IMR-90 (cell line): Measurements from ENCODE around the gene METTL1. TPM values are rescaled to one million over a fixed set of nuclear protein-coding genes. Genes with fewer than 3 reads are reported as not detected.

Source experiments
- ATAC-seq: fragments of 200-7000 bp; cut with Tn5 transposase; 2 replicates; pipeline ENCODE4 v1.9.1; 2020; ENCODE audit warnings: low read depth, mild to moderate bottlenecking, moderate library complexity
- BruUV-seq: library from RNA; stranded (reverse); fragments of 400-500 nt; replicated peaks from 2 replicates; lab custom pipeline; 2021; lab: Mats Ljungman, UMichigan
- CTCF ChIA-PET: fragments of 300-600 bp; formaldehyde crosslinking; extraction: SDS; loops from one replicate; lab custom pipeline; 2021; ENCODE audit warnings: antibody characterized with exemption; lab: Yijun Ruan, JAX
- POLR2A ChIA-PET: fragments of 300-600 bp; sonication (Branson Sonifier 250); formaldehyde crosslinking; loops from one replicate; lab custom pipeline; 2022; ENCODE audit warnings: antibody characterized with exemption; ENCODE audit not compliant: unreplicated experiment; lab: Charles Lee
- DNase-seq: peaks from one replicate; pipeline ENCODE4 v3.0.0; 2013
- H2AFZ ChIP-seq: replicated peaks from 2 replicates; pipeline ENCODE3; 2013; ENCODE audit warnings: low read length, mild to moderate bottlenecking; ENCODE audit not compliant: poor library complexity
- H2AK5ac ChIP-seq: 2 replicates; pipeline ENCODE4 v1.6.1; 2013; ENCODE audit warnings: low read depth, low read length, inconsistent platforms
- H2AK9ac ChIP-seq: replicated peaks from 2 replicates; pipeline ENCODE3; 2013; ENCODE audit warnings: mild to moderate bottlenecking, low read depth, low read length, moderate library complexity; ENCODE audit not compliant: poor library complexity
- H2BK120ac ChIP-seq: 2 replicates; pipeline ENCODE4 v1.6.1; 2013; ENCODE audit warnings: low read depth, low read length, inconsistent platforms
- H2BK15ac ChIP-seq: 3 replicates; pipeline ENCODE4 v1.6.1; 2013; ENCODE audit warnings: low read depth, low read length, inconsistent platforms
- H2BK20ac ChIP-seq: 2 replicates; pipeline ENCODE4 v1.6.1; 2013; ENCODE audit warnings: low read depth, mild to moderate bottlenecking, inconsistent platforms, low read length, moderate library complexity
- H2BK5ac ChIP-seq: 2 replicates; pipeline ENCODE4 v1.6.1; 2013; ENCODE audit warnings: mild to moderate bottlenecking, low read depth, low read length, inconsistent platforms; ENCODE audit not compliant: poor library complexity, severe bottlenecking
- H3K14ac ChIP-seq: replicated peaks from 2 replicates; pipeline ENCODE4 v1.6.1; 2013; ENCODE audit warnings: low read depth, low read length, inconsistent platforms
- H3K18ac ChIP-seq: 2 replicates; pipeline ENCODE4 v1.6.1; 2013; ENCODE audit warnings: low read depth, low read length, control low read depth
- H3K23ac ChIP-seq: 2 replicates; pipeline ENCODE4 v1.6.1; 2013; ENCODE audit warnings: low read depth, low read length, inconsistent platforms
- H3K27ac ChIP-seq: 2 replicates; pipeline ENCODE4 v1.5.1; 2013; ENCODE audit warnings: mild to moderate bottlenecking, control low read depth, low read length; ENCODE audit not compliant: insufficient read depth
- H3K27me3 ChIP-seq: 2 replicates; pipeline ENCODE4 v1.6.1; 2013; ENCODE audit warnings: low read length; ENCODE audit not compliant: control insufficient read depth, insufficient read depth
- H3K36me3 ChIP-seq: 2 replicates; pipeline ENCODE4 v1.6.1; 2013; ENCODE audit warnings: low read length, mixed read lengths; ENCODE audit not compliant: control insufficient read depth, insufficient read depth
- H3K4ac ChIP-seq: 2 replicates; pipeline ENCODE4 v1.6.1; 2013; ENCODE audit warnings: low read depth, low read length, inconsistent platforms
- H3K4me1 ChIP-seq: 2 replicates; pipeline ENCODE4 v1.6.1; 2013; ENCODE audit warnings: low read length, mixed read lengths; ENCODE audit not compliant: control insufficient read depth, insufficient read depth
- H3K4me2 ChIP-seq: 2 replicates; pipeline ENCODE4 v1.6.1; 2013; ENCODE audit warnings: low read depth, mild to moderate bottlenecking, control low read depth, low read length, moderate library complexity
- H3K4me3 ChIP-seq: 2 replicates; pipeline ENCODE4 v1.5.1; 2013; ENCODE audit warnings: low read depth, mild to moderate bottlenecking, control low read depth, low read length, moderate library complexity; ENCODE audit not compliant: insufficient read depth
- H3K56ac ChIP-seq: 2 replicates; pipeline ENCODE4 v1.6.1; 2013; ENCODE audit warnings: low read length, inconsistent platforms; ENCODE audit not compliant: insufficient read depth; ENCODE audit errors: extremely low read depth
- H3K79me1 ChIP-seq, 2 experiments: 2 replicates each; pipeline ENCODE4 v1.6.1; 2013; ENCODE audit warnings: low read length in 2 of 2, inconsistent platforms in 1 of 2, low read depth in 1 of 2
- H3K9ac ChIP-seq: 2 replicates; pipeline ENCODE4 v1.6.1; 2013; ENCODE audit warnings: low read depth, low read length, control low read depth
- H3K9me1 ChIP-seq: 2 replicates; pipeline ENCODE4 v1.6.1; 2013; ENCODE audit warnings: low read length, inconsistent platforms; ENCODE audit not compliant: insufficient read depth
- H3K9me3 ChIP-seq: 2 replicates; pipeline ENCODE4 v1.6.1; 2013; ENCODE audit warnings: low read length; ENCODE audit not compliant: control insufficient read depth, insufficient read depth
- H4K20me1 ChIP-seq: 2 replicates; pipeline ENCODE4 v1.6.1; 2013; ENCODE audit warnings: low read length, inconsistent platforms; ENCODE audit not compliant: insufficient read depth
- H4K5ac ChIP-seq: 2 replicates; pipeline ENCODE4 v1.6.1; 2013; ENCODE audit warnings: mild to moderate bottlenecking, low read depth, low read length, control low read depth
- H4K8ac ChIP-seq, 2 experiments: 2 replicates each; pipeline ENCODE4 v1.6.1; 2013; ENCODE audit warnings: low read depth in 2 of 2, low read length in 2 of 2, control low read depth in 1 of 2, inconsistent platforms in 1 of 2
- H4K91ac ChIP-seq: 2 replicates; pipeline ENCODE4 v1.6.1; 2013; ENCODE audit warnings: low read depth, low read length, inconsistent platforms; ENCODE audit not compliant: insufficient read depth
- BHLHE40 ChIP-seq: fragments of 150-350 bp; IDR thresholded peaks from 2 replicates; pipeline ENCODE4 v1.6.1; 2016; ENCODE audit warnings: mild to moderate bottlenecking, low read depth, low read length
- CTCF ChIP-seq: conservative IDR thresholded peaks from 2 replicates; pipeline ENCODE4 v1.5.1; 2012; ENCODE audit warnings: mild to moderate bottlenecking, low read depth, low read length, improper control_type of control experiment
- MAZ ChIP-seq: IDR thresholded peaks from 2 replicates; pipeline ENCODE4 v1.6.1; 2012; ENCODE audit warnings: low read depth, mild to moderate bottlenecking, low read length, improper control_type of control experiment, moderate library complexity, borderline replicate concordance
- RAD21 ChIP-seq: IDR thresholded peaks from 2 replicates; pipeline ENCODE4 v1.6.1; 2012; ENCODE audit warnings: low read length, improper control_type of control experiment
- SMC3 ChIP-seq: fragments of 150-350 bp; IDR thresholded peaks from 2 replicates; pipeline ENCODE4 v1.6.1; 2016; ENCODE audit warnings: low read depth, mild to moderate bottlenecking, antibody characterized with exemption, low read length, moderate library complexity
- whole genome bisulfite sequencing, 2 experiments: methylation state at CpG; one replicate each; pipeline versions ENCODE4 v1.1.5 to v1.1.7; 2013; ENCODE audit warnings: missing lambda C conversion rate in 2 of 2; ENCODE audit not compliant: insufficient read length in 1 of 2; ENCODE audit errors: extremely low coverage in 2 of 2; 5-methylcytosine and 5-hydroxymethylcytosine counted together
- dilution Hi-C: fragments of 300-500 bp; cut with HindIII; formaldehyde crosslinking; loops from one replicate; pipeline ENCODE4 v1.14.3; 2018; ENCODE audit warnings: low sequenced_read_pairs; ENCODE audit not compliant: unreplicated experiment
- in situ Hi-C: fragments of 300-500 bp; cut with MboI; formaldehyde crosslinking; loops from 3 replicates; pipeline ENCODE4 v1.14.3; 2019; ENCODE audit warnings: low sequenced_read_pairs, inconsistent platforms, mixed read lengths
- intact Hi-C: fragments of 100-400 bp; cut with micrococcal nuclease; formaldehyde crosslinking; loops from 2 replicates; pipeline ENCODE4 v1.10.0; 2022
- polyA plus RNA-seq, 3 experiments: library from polyadenylated mRNA; depleted of rRNA; stranded (reverse); fragments of >200 nt; gene quantifications; 2 replicates each; pipeline ENCODE4 v1.2.3, GENCODE V29; 2012; ENCODE audit warnings: low replicate concordance in 1 of 3
- total RNA-seq: library from RNA; depleted of rRNA; stranded (reverse); fragments of >200 nt; gene quantifications from 2 replicates; pipeline ENCODE4 v1.2.3, GENCODE V29; 2012

Gene METTL1
- total and polyA plus RNA-seq, 2 of the 4 experiments (the other 2 are of a cell fraction), result 12.4 to 27.5 TPM

DNA sequence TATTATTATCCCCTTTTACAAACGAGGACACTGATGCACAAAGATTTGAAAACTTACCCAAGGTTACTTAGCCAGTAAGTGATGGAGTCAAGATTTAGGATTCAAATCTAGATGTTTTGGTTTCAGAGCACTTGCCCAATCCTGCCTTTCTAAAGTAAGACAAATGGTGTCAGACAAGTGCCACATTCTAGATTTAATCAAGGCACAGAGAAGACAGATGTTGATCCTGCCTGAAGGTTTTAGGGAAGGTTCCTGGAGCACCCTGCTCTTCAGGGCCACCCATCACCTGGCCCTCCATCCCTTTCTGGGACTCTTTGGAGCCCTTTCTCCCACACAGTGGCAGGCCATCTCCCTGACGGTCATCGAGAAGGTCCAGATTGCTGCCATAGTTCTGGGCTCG, 14.1 kb downstream of the METTL1 start:
- Histone ChIP-seq H2BK15ac (no peak overlapping the region), H2BK20ac (no peak overlapping the region), H4K5ac (no peak overlapping the region), H4K20me1 (no peaks in the 10 kb centered on the region; the same call in 1 of the 2 replicates), H3K27me3 (peaks cover 13% of the 10 kb centered on the region), H3K9ac (no peak overlapping the region), H3K27ac (no peak overlapping the region), H3K4ac (no peak overlapping the region), H2BK120ac (no peak overlapping the region), H3K4me1 (peaks cover 3% of the 10 kb centered on the region; the same call in 1 of the 2 replicates), H3K56ac (no peak overlapping the region), H2AFZ (no peak overlapping the region), H2AK5ac (no peak overlapping the region), H3K9me3 (no peaks in the 10 kb centered on the region), H3K79me1 (0 out of 4 replicates have a peak, but pooled peaks cover 0 to 3% of the 10 kb centered on the region in 2 experiments), H3K18ac (no peak overlapping the region), H3K36me3 (peaks cover 9% of the 10 kb centered on the region), H4K8ac (no peak overlapping the region), H4K91ac (no peak overlapping the region), H2BK5ac (no peak overlapping the region), H3K14ac (no peak overlapping the region), H3K4me2 (no peak overlapping the region), H3K9me1 (peaks cover 4% of the 10 kb centered on the region), H2AK9ac (no peak overlapping the region), H3K23ac (no peak overlapping the region), H3K4me3 (no peak overlapping the region)
- intact Hi-C loops (no loop called here), dilution Hi-C loops (no loop called here), in situ Hi-C loops (no loop called here)
- no peak for ATAC-seq
- 96% methylated on average over 3 of the region's 4 CpGs; no CpG with 5 or more reads in 1 of the 2 experiments for WGBS, 2 experiments
- no TSS peak for BruUV-seq
- CTCF ChIA-PET, result no interaction called here
- DNase-seq, result no peak
- POLR2A ChIA-PET, result no interaction called here
- TF ChIP-seq BHLHE40 (no peak), MAZ (no peak), CTCF (no peak), SMC3 (no peak), RAD21 (no peak)
